ENCODE results near the gene IMPG1.
"Not testable (repeated sequence)": the region's sequence is repeated elsewhere in the genome, so short reads cannot be mapped to it uniquely, and the experiment has no call there.

The IMPG1 gene

GRCh38 chr6:75963569-75963968, 108.9 kb downstream of the IMPG1 start:
- DNase-seq (ENCODE audit: low read depth in 2 of 2, low spot score in 1 of 2): no peak

GRCh38 chr6:75952128-75952527, 120.3 kb downstream of the IMPG1 start:
- no peak for DNase-seq (ENCODE audit: low read depth in 2 of 2, low spot score in 1 of 2)

GRCh38 chr6:75947935-75948334, 124.5 kb downstream of the IMPG1 start:
- DNase-seq (ENCODE audit: low read depth in 2 of 2, low spot score in 1 of 2): no peak

GRCh38 chr6:75946146-75946831, 126.2 kb downstream of the IMPG1 start:
- DNase-seq (ENCODE audit: low read depth in 2 of 2, low spot score in 1 of 2): no peak

- DNase-seq (ENCODE audit: low read depth in 2 of 2, low spot score in 1 of 2): no peak
Measured at GRCh38 chr6:75943381-75943780, 129.1 kb downstream of the IMPG1 start.

- DNase-seq (ENCODE audit: low read depth in 2 of 2, low spot score in 1 of 2): no peak
Measured at GRCh38 chr6:75941509-75941908, 131.0 kb downstream of the IMPG1 start.

GRCh38 chr6:75940564-75940963, 131.9 kb downstream of the IMPG1 start:
- no peak for DNase-seq (ENCODE audit: low read depth in 2 of 2, low spot score in 1 of 2)

- no peak for DNase-seq (ENCODE audit: low read depth in 2 of 2, low spot score in 1 of 2)
Measured at GRCh38 chr6:75937846-75938245, 134.6 kb downstream of the IMPG1 start.

- no peak for DNase-seq (ENCODE audit: low read depth in 2 of 2, low spot score in 1 of 2)
Measured at GRCh38 chr6:75936682-75937081, 135.8 kb downstream of the IMPG1 start.

GRCh38 chr6:75935473-75935793, 137.0 kb downstream of the IMPG1 start:
- no peak for DNase-seq (ENCODE audit: low read depth in 2 of 2, low spot score in 1 of 2)

GRCh38 chr6:75934643-75935472, 137.6 kb downstream of the IMPG1 start:
- no peak for DNase-seq (ENCODE audit: low read depth in 2 of 2, low spot score in 1 of 2)

GRCh38 chr6:75933387-75933975, 139.0 kb downstream of the IMPG1 start:
- no peak for DNase-seq (ENCODE audit: low read depth in 2 of 2, low spot score in 1 of 2)

- no peak for DNase-seq (ENCODE audit: low read depth in 2 of 2, low spot score in 1 of 2)
Measured at GRCh38 chr6:75932067-75932466, 140.4 kb downstream of the IMPG1 start.

- no peak for DNase-seq (ENCODE audit: low read depth in 2 of 2, low spot score in 1 of 2)
Measured at GRCh38 chr6:75931011-75931680, 141.3 kb downstream of the IMPG1 start.

GRCh38 chr6:75926293-75927168, 145.9 kb downstream of the IMPG1 start:
- no peak for DNase-seq (ENCODE audit: low read depth in 2 of 2, low spot score in 1 of 2)

- DNase-seq (ENCODE audit: low read depth in 2 of 2, low spot score in 1 of 2): no peak
Measured at GRCh38 chr6:75922226-75922625, 150.2 kb downstream of the IMPG1 start.

GRCh38 chr6:75913040-75913439, 159.4 kb downstream of the IMPG1 start:
- no peak for DNase-seq (ENCODE audit: low read depth in 2 of 2, low spot score in 1 of 2)

- DNase-seq (ENCODE audit: low read depth in 2 of 2, low spot score in 1 of 2): no peak
Measured at GRCh38 chr6:75907444-75907843, 165.0 kb downstream of the IMPG1 start.

GRCh38 chr6:75906871-75907270, 165.6 kb downstream of the IMPG1 start:
- DNase-seq (ENCODE audit: low read depth in 2 of 2, low spot score in 1 of 2): no peak

GRCh38 chr6:75905129-75905528, 167.3 kb downstream of the IMPG1 start:
- not testable (repeated sequence) for DNase-seq (ENCODE audit: low read depth in 2 of 2, low spot score in 1 of 2)

GRCh38 chr6:75900216-75900615, 172.2 kb downstream of the IMPG1 start:
- DNase-seq (ENCODE audit: low read depth in 2 of 2, low spot score in 1 of 2): not testable (repeated sequence)

Data from stimulated activated CD8-positive, alpha-beta memory T cell treated with anti-CD3 and anti-CD28 coated beads, Interleukin-4, amount 100 ng/mL, for 4 hours (primary cell).